GM19395 (cell line): Measurements from ENCODE around the gene ABCA13.
"Not testable (repeated sequence)": the region's sequence is repeated elsewhere in the genome, so short reads cannot be mapped to it uniquely, and the experiment has no call there.

Experiments used
- ATAC-seq: cut with Tn5 transposase; IDR thresholded peaks from one replicate; pipeline ENCODE4 v1.9.1; 2021; ENCODE audit warnings: mild to moderate bottlenecking, moderate library complexity; ENCODE audit not compliant: unreplicated experiment

ABCA13 gene

GRCh38 chr7:48171202-48171601 lies at the start of gene ABCA13:
Gene ABCA13 (plus strand): TSS chr7:48171458. CDS start chr7:48171484, 26 bp downstream.
- ATAC-seq: no peak

GRCh38 chr7:48126037-48126436 lies 45.2 kb upstream of the ABCA13 start:
- no peak for ATAC-seq

- peak; percentile 85 for ATAC-seq
These were observed 40.6 kb upstream of the ABCA13 start for GRCh38 chr7:48130658-48131108.

GRCh38 chr7:48132792-48133191 lies 38.5 kb upstream of the ABCA13 start:
- no peak for ATAC-seq

GRCh38 chr7:48139459-48139858 lies 31.8 kb upstream of the ABCA13 start:
- no peak for ATAC-seq

- no peak for ATAC-seq
These were observed 31.1 kb upstream of the ABCA13 start for GRCh38 chr7:48140001-48140681.

- ATAC-seq: no peak
These were observed 29.7 kb upstream of the ABCA13 start for GRCh38 chr7:48141521-48141920.

- ATAC-seq: no peak
These were observed 26.9 kb upstream of the ABCA13 start for GRCh38 chr7:48144291-48144768.

- ATAC-seq: no peak
These were observed 24.1 kb upstream of the ABCA13 start for GRCh38 chr7:48147078-48147591.

- ATAC-seq: not testable (repeated sequence)
These were observed 23.6 kb upstream of the ABCA13 start for GRCh38 chr7:48147690-48148089.

GRCh38 chr7:48148311-48148710 lies 22.9 kb upstream of the ABCA13 start:
- ATAC-seq: no peak

- ATAC-seq: no peak
These were observed 22.2 kb upstream of the ABCA13 start for GRCh38 chr7:48149058-48149457.

GRCh38 chr7:48150086-48150485 lies 21.2 kb upstream of the ABCA13 start:
- no peak for ATAC-seq

- peak; percentile 62 for ATAC-seq
These were observed 16.4 kb upstream of the ABCA13 start for GRCh38 chr7:48154792-48155413.

GRCh38 chr7:48158404-48158803 lies 12.9 kb upstream of the ABCA13 start:
- no peak for ATAC-seq

GRCh38 chr7:48161407-48162125 lies 9.7 kb upstream of the ABCA13 start:
- ATAC-seq: no peak

- ATAC-seq: no peak
These were observed 6.1 kb upstream of the ABCA13 start for GRCh38 chr7:48165157-48165556.

GRCh38 chr7:48168159-48168558 lies 3.1 kb upstream of the ABCA13 start:
- no peak for ATAC-seq

GRCh38 chr7:48170506-48170905 lies 752 bp upstream of the ABCA13 start:
- no peak for ATAC-seq

- ATAC-seq: no peak
These were observed 2.1 kb downstream of the ABCA13 start for GRCh38 chr7:48173313-48173712.

- ATAC-seq: no peak
These were observed 2.6 kb downstream of the ABCA13 start for GRCh38 chr7:48173756-48174382.
